HG03457 (cell line): ENCODE data around the gene AGBL1.
"Not testable (repeated sequence)": the region's sequence is repeated elsewhere in the genome, so short reads cannot be mapped to it uniquely, and the experiment has no call there.

Experiments used
- ATAC-seq: cut with Tn5 transposase; IDR thresholded peaks from one replicate; pipeline ENCODE4 v1.9.1; 2021; ENCODE audit warnings: moderate number of reproducible peaks; ENCODE audit not compliant: unreplicated experiment

Gene AGBL1

GRCh38 chr15:86491118-86491517 is 411.4 kb downstream of the AGBL1 start:
- no peak for ATAC-seq

- ATAC-seq: no peak
Observed at GRCh38 chr15:86493884-86494283, 414.2 kb downstream of the AGBL1 start.

- no peak for ATAC-seq
Observed at GRCh38 chr15:86494475-86494874, 414.8 kb downstream of the AGBL1 start.

GRCh38 chr15:86502301-86502700 is 422.6 kb downstream of the AGBL1 start:
- no peak for ATAC-seq

GRCh38 chr15:86505951-86506350 is 426.3 kb downstream of the AGBL1 start:
- no peak for ATAC-seq

- ATAC-seq: no peak
Observed at GRCh38 chr15:86506401-86506800, 426.7 kb downstream of the AGBL1 start.

GRCh38 chr15:86515625-86516024 is 436.0 kb downstream of the AGBL1 start:
- ATAC-seq: no peak

- ATAC-seq: no peak
Observed at GRCh38 chr15:86522721-86523120, 443.1 kb downstream of the AGBL1 start.

GRCh38 chr15:86526938-86527690 is 447.4 kb downstream of the AGBL1 start:
- ATAC-seq: no peak

GRCh38 chr15:86528094-86528493 is 448.4 kb downstream of the AGBL1 start:
- ATAC-seq: not testable (repeated sequence)

- ATAC-seq: no peak
Observed at GRCh38 chr15:86538141-86538540, 458.5 kb downstream of the AGBL1 start.

- no peak for ATAC-seq
Observed at GRCh38 chr15:86540840-86541467, 461.3 kb downstream of the AGBL1 start.

- no peak for ATAC-seq
Observed at GRCh38 chr15:86541540-86541939, 461.9 kb downstream of the AGBL1 start.

- ATAC-seq: no peak
Observed at GRCh38 chr15:86550075-86550474, 470.4 kb downstream of the AGBL1 start.

- ATAC-seq: no peak
Observed at GRCh38 chr15:86553108-86553507, 473.4 kb downstream of the AGBL1 start.

GRCh38 chr15:86555098-86555497 is 475.4 kb downstream of the AGBL1 start:
- ATAC-seq: no peak

- no peak for ATAC-seq
Observed at GRCh38 chr15:86555939-86556338, 476.3 kb downstream of the AGBL1 start.

- ATAC-seq: no peak
Observed at GRCh38 chr15:86556396-86557017, 476.8 kb downstream of the AGBL1 start.

GRCh38 chr15:86557018-86557550 is 477.4 kb downstream of the AGBL1 start:
- no peak for ATAC-seq

GRCh38 chr15:86558252-86558651 is 478.6 kb downstream of the AGBL1 start:
- ATAC-seq: no peak

- no peak for ATAC-seq
Observed at GRCh38 chr15:86558686-86559085, 479.0 kb downstream of the AGBL1 start.

- ATAC-seq: no peak
Observed at GRCh38 chr15:86568378-86568777, 488.7 kb downstream of the AGBL1 start.
